Tibial nerve (tissue), 4 donors: ENCODE results near the gene RXYLT1. TPM values are rescaled to one million over a fixed set of nuclear protein-coding genes. Genes with fewer than 3 reads are reported as not detected.

ENCODE experiments used
- DNase-seq, 2 donors: peaks; one replicate each; pipeline ENCODE4 v3.0.0-alpha.2; 2019; ENCODE audit warnings: low spot score in 2 of 2
- H3K27ac ChIP-seq, 4 donors: fragments of 200-600 bp; sonication (generic) in 3 of 4; one replicate each; pipeline ENCODE4 v1.5.1; 2017 to 2019; ENCODE audit warnings: mild to moderate bottlenecking in 1 of 4
- H3K27me3 ChIP-seq, 2 donors: fragments of 200-600 bp; sonication (generic) in 1 of 2; one replicate each; pipeline versions ENCODE4 v1.5.1 to v1.6.0; 2017 to 2019
- H3K36me3 ChIP-seq, 3 donors: fragments of 200-600 bp; sonication (generic); one replicate each; pipeline ENCODE4 v1.5.1; 2018 to 2019
- H3K4me1 ChIP-seq, 4 donors: fragments of 200-600 bp; sonication (generic) in 3 of 4; one replicate each; pipeline ENCODE4 v1.5.1; 2017 to 2019
- H3K4me3 ChIP-seq, 4 donors: fragments of 200-600 bp; sonication (generic) in 3 of 4; one replicate each; pipeline ENCODE4 v1.5.1; 2017 to 2019; ENCODE audit warnings: mild to moderate bottlenecking in 1 of 4, moderate library complexity in 1 of 4
- H3K9me3 ChIP-seq, 4 donors: fragments of 200-600 bp; sonication (generic) in 3 of 4; one replicate each; pipeline ENCODE4 v1.5.1; 2017 to 2019
- EP300 ChIP-seq, 2 donors: sonication (generic); formaldehyde crosslinking; IDR thresholded peaks; one replicate each; pipeline ENCODE4 v1.6.1; 2017; ENCODE audit warnings: antibody characterized with exemption in 2 of 2, mild to moderate bottlenecking in 1 of 2
- POLR2A ChIP-seq, 2 donors: fragments of 450-650 bp; IDR thresholded peaks; one replicate each; pipeline ENCODE4 v1.6.1; 2017; ENCODE audit warnings: antibody characterized with exemption in 2 of 2, mild to moderate bottlenecking in 2 of 2, moderate library complexity in 2 of 2
- WGBS, 2 donors: methylation state at CpG; one replicate each; pipeline ENCODE4 v1.1.5; 2018; 5-methylcytosine and 5-hydroxymethylcytosine counted together
- total RNA-seq, 4 donors: library from RNA; depleted of rRNA; stranded (reverse); fragments of >200 nt; gene quantifications; one replicate each; pipeline ENCODE4 v1.1.0, GENCODE V29; 2016
- TF ChIP-seq, protein P1 (sequence below), 5 experiments: fragments of 200-600 bp in 3 of 5; fragments of 450-650 bp in 2 of 5; sonication (generic) in 3 of 5; IDR thresholded peaks; one replicate each; pipeline ENCODE4 v1.5.1; 2016 to 2019; ENCODE audit warnings: antibody characterized with exemption in 5 of 5, mild to moderate bottlenecking in 3 of 5, moderate library complexity in 2 of 5

RXYLT1 gene
- total RNA-seq, 4 donors from 2014 or later: 14.4 to 24.9 (median 18.1) TPM

DNA sequence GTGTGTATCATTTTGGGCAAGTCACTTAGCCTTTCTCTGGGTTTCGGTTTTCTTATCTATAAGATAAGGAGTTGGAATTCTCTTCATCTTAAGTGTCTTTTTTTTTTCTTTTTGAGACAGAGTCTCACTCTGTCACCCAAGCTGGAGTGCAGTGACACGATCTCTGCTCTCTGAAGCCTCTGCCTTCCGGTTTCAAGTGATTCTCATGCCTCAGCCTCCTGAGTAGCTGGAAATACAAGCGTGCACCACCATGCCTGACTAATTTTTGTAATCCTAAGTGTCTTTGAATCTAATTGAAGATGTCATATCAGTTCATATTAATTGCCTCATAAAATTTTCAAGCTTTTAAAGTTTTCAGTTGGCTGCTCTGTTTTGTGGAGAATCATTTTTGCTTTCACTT, 68.7 kb downstream of the RXYLT1 start:
- WGBS, 2 donors: 84 to 91% methylated on average over 4 of the region's 4 CpGs
- H3K27me3 ChIP-seq: no peaks in the 10 kb centered on the region
- TF ChIP-seq EP300 (IDR thresholded peaks at IDR 0.05): no peak
- TF ChIP-seq POLR2A (IDR thresholded peaks at IDR 0.05): no peak
- TF ChIP-seq, protein P1, sequence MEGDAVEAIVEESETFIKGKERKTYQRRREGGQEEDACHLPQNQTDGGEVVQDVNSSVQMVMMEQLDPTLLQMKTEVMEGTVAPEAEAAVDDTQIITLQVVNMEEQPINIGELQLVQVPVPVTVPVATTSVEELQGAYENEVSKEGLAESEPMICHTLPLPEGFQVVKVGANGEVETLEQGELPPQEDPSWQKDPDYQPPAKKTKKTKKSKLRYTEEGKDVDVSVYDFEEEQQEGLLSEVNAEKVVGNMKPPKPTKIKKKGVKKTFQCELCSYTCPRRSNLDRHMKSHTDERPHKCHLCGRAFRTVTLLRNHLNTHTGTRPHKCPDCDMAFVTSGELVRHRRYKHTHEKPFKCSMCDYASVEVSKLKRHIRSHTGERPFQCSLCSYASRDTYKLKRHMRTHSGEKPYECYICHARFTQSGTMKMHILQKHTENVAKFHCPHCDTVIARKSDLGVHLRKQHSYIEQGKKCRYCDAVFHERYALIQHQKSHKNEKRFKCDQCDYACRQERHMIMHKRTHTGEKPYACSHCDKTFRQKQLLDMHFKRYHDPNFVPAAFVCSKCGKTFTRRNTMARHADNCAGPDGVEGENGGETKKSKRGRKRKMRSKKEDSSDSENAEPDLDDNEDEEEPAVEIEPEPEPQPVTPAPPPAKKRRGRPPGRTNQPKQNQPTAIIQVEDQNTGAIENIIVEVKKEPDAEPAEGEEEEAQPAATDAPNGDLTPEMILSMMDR (IDR thresholded peaks at IDR 0.05): no peak
- H3K9me3 ChIP-seq: no peaks in the 10 kb centered on the region
- peaks cover 0 to 38% (median 7%) of the 10 kb centered on the region in 4 donors for H3K4me1 ChIP-seq
- no peak overlapping the region for H3K4me3 ChIP-seq
- no peak for DNase-seq
- H3K27ac ChIP-seq: no peak overlapping the region
- H3K36me3 ChIP-seq: no peaks in the 10 kb centered on the region

DNA sequence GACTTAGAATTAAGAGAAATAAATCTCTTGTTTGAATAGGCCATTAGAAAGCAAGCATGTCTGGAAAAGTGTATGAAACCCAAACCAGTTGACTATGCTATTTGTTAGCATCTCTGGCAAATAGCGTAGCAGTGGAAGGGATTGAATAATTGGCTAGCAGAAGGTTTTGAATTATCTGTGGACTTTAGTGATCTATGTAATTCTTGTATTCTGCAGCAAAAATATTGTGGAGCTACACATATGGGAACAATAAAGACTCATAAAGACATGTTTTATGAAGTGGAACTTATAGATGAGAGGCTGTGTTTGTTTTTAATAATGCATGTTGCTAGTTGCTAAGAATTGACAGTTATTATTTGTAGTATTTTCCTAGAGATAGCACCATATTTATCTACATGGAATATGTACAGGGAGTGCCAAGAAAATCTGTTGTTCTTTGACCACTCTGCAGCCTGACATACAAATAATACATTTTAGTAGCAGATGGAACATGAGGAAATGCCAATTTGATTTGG, 69.5 kb downstream of the RXYLT1 start:
- WGBS, 2 donors: 38 to 43% methylated on average over 1 of the region's 1 CpG
- no peaks in the 10 kb centered on the region for H3K9me3 ChIP-seq
- peaks cover 0 to 38% (median 7%) of the 10 kb centered on the region in 4 donors for H3K4me1 ChIP-seq
- no peak for DNase-seq
- TF ChIP-seq, protein P1 (IDR thresholded peaks at IDR 0.05): no peak
- TF ChIP-seq POLR2A (IDR thresholded peaks at IDR 0.05) (no peak), EP300 (IDR thresholded peaks at IDR 0.05) (no peak)
- H3K36me3 ChIP-seq: no peaks in the 10 kb centered on the region
- H3K27me3 ChIP-seq: no peaks in the 10 kb centered on the region
- H3K27ac ChIP-seq: no peak overlapping the region
- no peak overlapping the region for H3K4me3 ChIP-seq

DNA sequence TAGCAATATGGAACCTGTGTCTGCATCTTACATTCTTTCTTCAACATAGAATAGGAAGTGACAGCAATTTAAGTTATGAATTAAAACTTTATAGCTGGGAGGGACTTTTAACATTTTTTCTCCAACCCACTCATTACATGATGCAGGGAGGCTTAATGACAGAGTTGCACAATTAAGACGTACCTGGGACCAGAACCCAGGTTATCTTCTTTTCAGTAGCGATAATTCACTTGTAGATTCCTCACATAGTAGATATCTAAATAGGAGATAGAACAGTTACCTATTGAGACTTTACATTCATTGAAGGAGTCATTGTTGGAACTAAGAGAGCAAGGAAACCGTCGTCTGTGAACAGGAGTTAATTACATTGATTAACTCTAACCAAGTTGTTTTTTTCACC, 69.9 kb downstream of the RXYLT1 start:
- no peak for DNase-seq
- H3K27ac ChIP-seq: peak overlapping the region in 1 of 4 donors; percentile 20
- 71 to 72% methylated on average over 4 of the region's 4 CpGs for WGBS, 2 donors
- H3K4me3 ChIP-seq: no peak overlapping the region
- H3K4me1 ChIP-seq: peaks cover 0 to 38% (median 7%) of the 10 kb centered on the region in 4 donors
- H3K36me3 ChIP-seq: no peaks in the 10 kb centered on the region
- no peaks in the 10 kb centered on the region for H3K9me3 ChIP-seq
- TF ChIP-seq, protein P1 (IDR thresholded peaks at IDR 0.05): no peak
- no peak for TF ChIP-seq EP300 (IDR thresholded peaks at IDR 0.05)
- TF ChIP-seq POLR2A (IDR thresholded peaks at IDR 0.05): no peak
- H3K27me3 ChIP-seq: no peaks in the 10 kb centered on the region

DNA sequence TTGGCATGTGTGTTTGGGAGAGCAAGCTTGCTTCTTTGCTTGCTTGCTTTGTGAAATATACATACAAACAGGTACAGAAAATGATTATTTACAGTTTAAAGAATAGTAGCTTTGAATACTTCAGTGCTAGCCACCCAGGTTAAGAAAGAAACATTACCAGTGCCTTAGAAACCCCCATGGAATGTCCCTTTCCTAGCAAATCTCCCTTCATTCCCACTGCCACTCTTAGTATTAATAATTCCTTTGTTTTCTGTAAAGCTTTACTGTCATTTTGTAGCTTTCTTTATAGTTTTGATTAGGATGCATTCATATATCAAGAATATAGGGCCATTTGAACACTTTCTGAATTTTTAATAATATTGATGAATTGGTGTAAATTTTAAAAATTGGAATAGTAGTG, 74.3 kb downstream of the RXYLT1 start:
- no peak overlapping the region for H3K27ac ChIP-seq
- TF ChIP-seq POLR2A (IDR thresholded peaks at IDR 0.05): no peak

DNA sequence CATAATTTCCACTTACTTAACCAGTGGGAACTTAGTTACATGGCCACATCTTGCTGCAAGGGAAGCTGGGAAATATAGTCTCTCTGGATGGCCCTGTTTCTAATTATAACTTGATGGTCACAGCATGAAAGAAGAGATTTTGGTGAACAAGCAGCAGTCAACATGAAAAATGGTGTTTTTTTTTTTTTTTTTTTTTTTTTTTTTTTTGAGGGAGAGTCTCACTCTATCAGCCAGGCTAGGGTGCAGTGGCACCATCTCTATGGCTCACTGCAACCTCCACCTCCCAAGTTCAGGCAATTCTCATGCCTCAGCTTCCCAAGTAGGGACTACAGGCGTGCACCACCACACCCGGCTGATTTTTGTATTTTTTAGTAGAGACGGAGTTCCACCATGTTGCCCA, 75.6 kb downstream of the RXYLT1 start:
- H3K9me3 ChIP-seq: no peaks in the 10 kb centered on the region
- H3K4me3 ChIP-seq: no peak overlapping the region
- WGBS, 2 donors: 98% methylated on average over 3 of the region's 3 CpGs
- H3K27me3 ChIP-seq: no peaks in the 10 kb centered on the region
- no peak for DNase-seq
- H3K27ac ChIP-seq: no peak overlapping the region
- H3K4me1 ChIP-seq: peaks cover 0 to 9% (median 2%) of the 10 kb centered on the region in 4 donors
- TF ChIP-seq POLR2A (IDR thresholded peaks at IDR 0.05) (no peak), EP300 (IDR thresholded peaks at IDR 0.05) (no peak)
- TF ChIP-seq, protein P1 (IDR thresholded peaks at IDR 0.05): no peak
- no peaks in the 10 kb centered on the region for H3K36me3 ChIP-seq

More for the DNA sequence above, 74.3 kb downstream of the RXYLT1 start:
- H3K27me3 ChIP-seq: no peaks in the 10 kb centered on the region
- no peaks in the 10 kb centered on the region for H3K36me3 ChIP-seq
- no peak for DNase-seq
- H3K9me3 ChIP-seq: no peaks in the 10 kb centered on the region
- H3K4me3 ChIP-seq: no peak overlapping the region
- peaks cover 0 to 22% (median 2%) of the 10 kb centered on the region in 4 donors for H3K4me1 ChIP-seq
